ENCODE results near the gene CKM.

GRCh38 chr19:45342911-45343310 is 20.2 kb upstream of the CKM start:
- no peak for TF ChIP-seq EZH2 (IDR thresholded peaks at IDR 0.05; ENCODE audit: borderline replicate concordance, low read depth, low read length, severe bottlenecking)
- no peak for TF ChIP-seq CTCF (IDR thresholded peaks at IDR 0.05; ENCODE audit: borderline replicate concordance, extremely low read depth, low read length, poor library complexity, severe bottlenecking)
